Testis (tissue), 2 donors: ENCODE data around the gene MYF5.

Experiments
- POLR2A ChIP-seq: fragments of 450-650 bp; IDR thresholded peaks from one replicate; pipeline ENCODE4 v1.6.1; 2017; ENCODE audit warnings: antibody characterized with exemption, mild to moderate bottlenecking, moderate library complexity
- TF ChIP-seq, protein P1 (sequence below), 3 experiments: fragments of 450-650 bp in 2 of 3; fragments of 200-600 bp in 1 of 3; sonication (generic) in 1 of 3; IDR thresholded peaks; one replicate each; pipeline ENCODE4 v1.5.1; 2016 to 2019; ENCODE audit warnings: antibody characterized with exemption in 3 of 3, mild to moderate bottlenecking in 2 of 3, moderate library complexity in 1 of 3

GRCh38 chr12:80707830-80708258 lies 8.9 kb upstream of the MYF5 start:
- TF ChIP-seq, protein P1, sequence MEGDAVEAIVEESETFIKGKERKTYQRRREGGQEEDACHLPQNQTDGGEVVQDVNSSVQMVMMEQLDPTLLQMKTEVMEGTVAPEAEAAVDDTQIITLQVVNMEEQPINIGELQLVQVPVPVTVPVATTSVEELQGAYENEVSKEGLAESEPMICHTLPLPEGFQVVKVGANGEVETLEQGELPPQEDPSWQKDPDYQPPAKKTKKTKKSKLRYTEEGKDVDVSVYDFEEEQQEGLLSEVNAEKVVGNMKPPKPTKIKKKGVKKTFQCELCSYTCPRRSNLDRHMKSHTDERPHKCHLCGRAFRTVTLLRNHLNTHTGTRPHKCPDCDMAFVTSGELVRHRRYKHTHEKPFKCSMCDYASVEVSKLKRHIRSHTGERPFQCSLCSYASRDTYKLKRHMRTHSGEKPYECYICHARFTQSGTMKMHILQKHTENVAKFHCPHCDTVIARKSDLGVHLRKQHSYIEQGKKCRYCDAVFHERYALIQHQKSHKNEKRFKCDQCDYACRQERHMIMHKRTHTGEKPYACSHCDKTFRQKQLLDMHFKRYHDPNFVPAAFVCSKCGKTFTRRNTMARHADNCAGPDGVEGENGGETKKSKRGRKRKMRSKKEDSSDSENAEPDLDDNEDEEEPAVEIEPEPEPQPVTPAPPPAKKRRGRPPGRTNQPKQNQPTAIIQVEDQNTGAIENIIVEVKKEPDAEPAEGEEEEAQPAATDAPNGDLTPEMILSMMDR (IDR thresholded peaks at IDR 0.05), result no peak
- TF ChIP-seq POLR2A, result no peak
